Chondrocyte (in vitro differentiated cells): Measurements from ENCODE around the gene TCTA. TPM values are rescaled to one million over a fixed set of nuclear protein-coding genes. Genes with fewer than 3 reads are reported as not detected.

ENCODE experiments used
- DNase-seq: peaks from one replicate; pipeline ENCODE4 v3.0.0; 2021; ENCODE audit warnings: mixed read lengths, low spot score
- H3K27ac Mint-ChIP-seq: one replicate; pipeline ENCODE4 v1.8.0; 2021; ENCODE audit warnings: mild to moderate bottlenecking, moderate library complexity, mixed read lengths; ENCODE audit not compliant: unreplicated experiment
- H3K27me3 Mint-ChIP-seq: 2 replicates; pipeline ENCODE4 v1.8.0; 2021; ENCODE audit warnings: low read depth, mixed read lengths
- H3K36me3 Mint-ChIP-seq: 2 replicates; pipeline ENCODE4 v1.8.0; 2021; ENCODE audit warnings: low read depth, mixed read lengths
- H3K4me1 Mint-ChIP-seq: 2 replicates; pipeline ENCODE4 v1.8.0; 2021; ENCODE audit warnings: low read depth, mild to moderate bottlenecking, mixed read lengths
- H3K4me3 Mint-ChIP-seq: one replicate; pipeline ENCODE4 v1.8.0; 2021; ENCODE audit warnings: mild to moderate bottlenecking, moderate library complexity, mixed read lengths; ENCODE audit not compliant: unreplicated experiment
- H3K9me3 Mint-ChIP-seq: 2 replicates; pipeline ENCODE4 v1.8.0; 2021; ENCODE audit warnings: low read depth, mixed read lengths
- total RNA-seq: library from RNA; stranded (reverse); gene quantifications from 3 replicates; pipeline ENCODE4 v1.2.1, GENCODE V29; 2021
- TF ChIP-seq, protein P1 (sequence below): fragments of 200-600 bp; sonication (generic); IDR thresholded peaks from 2 replicates; pipeline ENCODE4 v1.5.0; 2021; ENCODE audit warnings: antibody characterized with exemption, mild to moderate bottlenecking, moderate library complexity

The TCTA gene
- total RNA-seq, 1 donor from 2014 or later: 22.5 TPM

DNA sequence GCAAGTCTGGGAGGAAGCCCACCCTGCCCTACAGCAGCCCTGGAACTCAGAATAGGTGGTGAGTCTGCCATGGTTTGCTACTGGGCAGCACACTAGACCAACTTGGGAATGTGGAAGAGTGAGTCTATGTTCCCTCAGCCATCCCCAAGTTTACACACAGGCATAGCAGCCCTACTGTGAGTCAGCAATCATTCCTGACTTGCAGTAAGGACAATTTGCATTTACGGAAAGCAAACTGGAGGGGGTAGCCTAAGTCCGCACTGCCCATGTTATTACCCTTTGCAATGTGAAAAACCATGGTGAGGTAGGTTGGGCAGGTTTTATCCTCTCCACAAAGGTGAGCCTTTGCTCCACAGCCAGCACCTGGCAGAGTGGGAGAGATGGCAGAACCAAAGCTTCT, 4.6 kb downstream of the TCTA start:
- TF ChIP-seq, protein P1, sequence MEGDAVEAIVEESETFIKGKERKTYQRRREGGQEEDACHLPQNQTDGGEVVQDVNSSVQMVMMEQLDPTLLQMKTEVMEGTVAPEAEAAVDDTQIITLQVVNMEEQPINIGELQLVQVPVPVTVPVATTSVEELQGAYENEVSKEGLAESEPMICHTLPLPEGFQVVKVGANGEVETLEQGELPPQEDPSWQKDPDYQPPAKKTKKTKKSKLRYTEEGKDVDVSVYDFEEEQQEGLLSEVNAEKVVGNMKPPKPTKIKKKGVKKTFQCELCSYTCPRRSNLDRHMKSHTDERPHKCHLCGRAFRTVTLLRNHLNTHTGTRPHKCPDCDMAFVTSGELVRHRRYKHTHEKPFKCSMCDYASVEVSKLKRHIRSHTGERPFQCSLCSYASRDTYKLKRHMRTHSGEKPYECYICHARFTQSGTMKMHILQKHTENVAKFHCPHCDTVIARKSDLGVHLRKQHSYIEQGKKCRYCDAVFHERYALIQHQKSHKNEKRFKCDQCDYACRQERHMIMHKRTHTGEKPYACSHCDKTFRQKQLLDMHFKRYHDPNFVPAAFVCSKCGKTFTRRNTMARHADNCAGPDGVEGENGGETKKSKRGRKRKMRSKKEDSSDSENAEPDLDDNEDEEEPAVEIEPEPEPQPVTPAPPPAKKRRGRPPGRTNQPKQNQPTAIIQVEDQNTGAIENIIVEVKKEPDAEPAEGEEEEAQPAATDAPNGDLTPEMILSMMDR: no peak
- peaks cover 7% of the 10 kb centered on the region for H3K36me3 Mint-ChIP-seq
- H3K27me3 Mint-ChIP-seq: no peaks in the 10 kb centered on the region
- no peak overlapping the region for H3K4me3 Mint-ChIP-seq
- DNase-seq: no peak
- H3K9me3 Mint-ChIP-seq: no peaks in the 10 kb centered on the region
- H3K27ac Mint-ChIP-seq: peak overlapping the region; percentile 71
- peaks cover 39% of the 10 kb centered on the region for H3K4me1 Mint-ChIP-seq

DNA sequence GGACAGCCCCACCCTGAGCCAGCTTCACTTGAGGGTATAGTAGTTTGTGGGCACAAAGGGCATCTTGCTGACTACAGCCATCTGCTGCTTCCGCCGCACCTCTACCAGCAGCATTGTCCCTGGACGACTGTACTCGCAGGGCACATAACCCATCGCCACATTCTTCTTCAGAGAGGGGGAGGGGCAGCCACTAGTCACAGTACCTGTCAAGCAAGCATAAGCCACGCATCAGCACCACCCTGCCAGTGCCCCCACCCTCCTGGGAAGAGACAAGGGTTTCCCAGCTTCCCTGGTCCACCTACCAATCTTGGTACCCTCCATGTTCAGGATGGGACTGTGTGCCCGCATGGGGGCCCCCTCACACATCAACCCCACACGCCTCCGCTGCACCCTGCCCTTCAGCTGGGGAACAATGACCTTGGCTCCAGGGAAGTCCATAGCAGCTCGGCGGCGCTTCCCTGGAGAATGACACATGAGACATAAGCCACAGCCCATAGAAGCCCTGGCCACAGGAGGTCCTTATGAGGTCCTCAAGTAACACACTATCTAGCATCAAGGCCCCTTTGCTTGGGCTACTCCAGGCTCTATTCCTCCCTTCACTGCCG, 5.4 kb downstream of the TCTA start:
- Mint-ChIP-seq H3K9me3 (no peaks in the 10 kb centered on the region), H3K4me1 (peaks cover 42% of the 10 kb centered on the region), H3K27ac (no peak overlapping the region), H3K36me3 (peaks cover 7% of the 10 kb centered on the region), H3K4me3 (no peak overlapping the region), H3K27me3 (no peaks in the 10 kb centered on the region)
- no peak for DNase-seq
- TF ChIP-seq, protein P1: no peak

DNA sequence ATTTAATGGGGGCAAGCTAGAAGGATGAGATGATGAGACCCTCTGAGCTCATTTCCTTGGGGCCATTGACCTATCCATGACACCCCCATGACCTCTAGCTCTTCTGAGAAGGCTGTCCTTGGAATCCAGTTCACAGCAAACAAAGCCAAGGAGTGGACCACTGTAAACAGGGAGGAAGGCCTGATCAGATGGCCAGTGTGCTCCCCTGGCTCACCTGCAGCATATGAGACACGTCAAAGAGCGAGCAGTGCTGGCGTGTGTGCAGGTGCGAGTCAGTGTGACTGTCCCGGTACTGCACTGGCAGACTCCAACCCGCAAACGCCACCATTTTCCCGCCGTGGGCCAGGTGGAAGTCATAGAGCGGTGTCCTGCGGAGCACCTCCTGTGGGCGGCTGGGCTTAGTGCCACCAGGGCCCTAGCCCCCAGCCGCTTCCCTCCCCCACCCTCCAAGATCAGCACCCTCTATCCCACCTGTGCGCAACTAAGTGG, 9.7 kb downstream of the TCTA start:
- TF ChIP-seq, protein P1: no peak
- Mint-ChIP-seq H3K27me3 (no peaks in the 10 kb centered on the region), H3K4me3 (no peak overlapping the region), H3K27ac (peak overlapping the region; percentile 86), H3K4me1 (peaks cover 23% of the 10 kb centered on the region), H3K9me3 (no peaks in the 10 kb centered on the region), H3K36me3 (peaks cover 5% of the 10 kb centered on the region)
- DNase-seq: no peak

DNA sequence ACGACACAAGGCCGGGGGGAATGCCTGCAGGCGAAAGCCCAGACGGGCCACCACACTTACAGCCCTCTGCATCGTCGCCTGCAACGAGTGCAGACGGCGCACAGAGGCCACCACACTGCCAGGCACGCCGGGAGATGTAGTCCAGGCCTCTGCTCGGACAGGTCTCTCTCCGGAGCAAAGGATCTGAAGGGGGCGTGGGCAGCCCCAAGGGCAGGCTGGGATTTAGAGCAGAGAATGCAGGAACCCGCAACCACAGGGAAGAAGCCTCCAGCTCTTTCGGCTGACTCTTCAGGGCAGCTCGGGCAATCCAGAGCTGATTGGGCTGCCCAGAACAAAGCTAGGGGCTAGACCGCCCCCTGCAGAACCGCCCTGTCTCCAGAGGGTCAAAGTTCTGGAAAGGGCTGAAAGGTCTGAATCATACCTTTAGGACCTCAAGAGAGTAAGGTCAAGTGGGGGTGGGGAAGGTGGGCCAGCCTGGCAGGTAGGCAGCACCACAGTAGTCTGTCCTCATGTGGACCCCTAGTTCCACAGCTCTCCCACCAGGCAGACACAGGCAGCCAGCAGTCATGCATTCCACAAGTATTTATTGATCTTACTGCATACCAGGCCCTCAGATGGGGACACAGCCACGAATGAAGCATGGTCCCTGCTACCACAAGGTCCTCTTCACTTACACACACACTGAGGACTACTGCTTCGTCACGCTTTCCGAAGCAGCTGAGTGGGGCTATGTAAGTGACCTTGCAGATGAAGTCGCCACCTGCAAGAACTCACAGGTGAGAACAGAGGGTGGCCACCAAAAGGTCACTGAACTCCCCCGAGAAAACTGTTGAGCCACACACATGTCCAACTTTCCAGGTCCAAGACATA, 10.4 kb downstream of the TCTA start, which contains the start of gene AMT:
Gene AMT, minus strand, starts transcription at position 95 of the 870 bp plus-strand sequence. Its CDS starts 23 bp downstream, at position 72.
- DNase-seq: no peak
- H3K9me3 Mint-ChIP-seq: no peaks in the 10 kb centered on the region
- H3K27ac Mint-ChIP-seq: peak within 1 kb of the TSS; percentile 86
- peaks cover 5% of the 10 kb centered on the region for H3K36me3 Mint-ChIP-seq
- peaks cover 24% of the 10 kb centered on the region for H3K4me1 Mint-ChIP-seq
- no peaks in the 10 kb centered on the region for H3K27me3 Mint-ChIP-seq
- TF ChIP-seq, protein P1: no peak
- no peak within 1 kb of the TSS for H3K4me3 Mint-ChIP-seq

DNA sequence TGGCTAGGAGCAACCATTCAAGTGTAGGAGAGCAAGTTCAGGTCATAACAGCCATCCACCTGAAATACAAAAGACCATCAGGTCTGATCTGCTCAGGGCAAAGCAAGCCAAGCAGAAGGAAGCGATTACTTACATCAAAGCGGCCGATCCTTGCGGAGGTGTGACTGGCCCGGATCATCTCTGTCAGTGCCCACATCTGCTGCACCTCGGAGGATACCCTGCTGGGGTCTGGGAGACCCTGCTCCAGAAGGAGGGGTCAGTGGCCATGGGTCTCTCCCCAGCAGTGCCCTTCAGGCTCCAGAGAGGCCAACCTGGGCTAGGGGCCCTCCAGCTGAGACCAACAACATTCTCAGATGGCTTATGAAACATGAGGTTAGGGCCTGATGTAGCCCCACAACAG, 12.6 kb downstream of the TCTA start:
- DNase-seq: no peak
- no peak overlapping the region for H3K4me3 Mint-ChIP-seq
- H3K4me1 Mint-ChIP-seq: peaks cover 34% of the 10 kb centered on the region
- H3K9me3 Mint-ChIP-seq: no peaks in the 10 kb centered on the region
- no peaks in the 10 kb centered on the region for H3K27me3 Mint-ChIP-seq
- TF ChIP-seq, protein P1: no peak
- H3K27ac Mint-ChIP-seq: no peak overlapping the region
- peaks cover 5% of the 10 kb centered on the region for H3K36me3 Mint-ChIP-seq
